Thyroid gland (tissue), 4 donors: ENCODE data around the gene NRSN1. TPM values are rescaled to one million over a fixed set of nuclear protein-coding genes. Genes with fewer than 3 reads are reported as not detected.

Source experiments
- DNase-seq, 2 donors: peaks; one replicate each; pipeline ENCODE4 v3.0.0-alpha.2; 2019
- H3K27ac ChIP-seq, 3 donors: fragments of 200-600 bp; sonication (generic); 1 replicate in 2 of 3; 2 replicates in 1 of 3; pipeline ENCODE4 v1.5.1; 2016 to 2019; ENCODE audit warnings: mild to moderate bottlenecking in 1 of 3, moderate library complexity in 1 of 3
- H3K27me3 ChIP-seq: fragments of 200-600 bp; sonication (generic); one replicate; pipeline ENCODE4 v1.5.1; 2019
- H3K36me3 ChIP-seq, 2 donors: fragments of 200-600 bp; sonication (generic); one replicate each; pipeline ENCODE4 v1.5.1; 2016 to 2019
- H3K4me1 ChIP-seq, 2 donors: fragments of 200-600 bp; sonication (generic); one replicate each; pipeline ENCODE4 v1.5.1; 2017 to 2019
- H3K4me3 ChIP-seq, 3 donors: fragments of 200-600 bp; sonication (generic); replicated peaks in 1 of 3; 1 replicate in 2 of 3; 2 replicates in 1 of 3; pipeline ENCODE4 v1.5.1; 2016; ENCODE audit warnings: mild to moderate bottlenecking in 1 of 3
- H3K9me3 ChIP-seq: fragments of 200-600 bp; sonication (generic); one replicate; pipeline ENCODE4 v1.5.1; 2017
- POLR2A ChIP-seq, 2 donors: fragments of 450-650 bp; IDR thresholded peaks; one replicate each; pipeline ENCODE4 v1.6.1; 2017; ENCODE audit warnings: antibody characterized with exemption in 2 of 2, mild to moderate bottlenecking in 2 of 2, moderate library complexity in 1 of 2
- WGBS, 2 donors: methylation state at CpG; one replicate each; pipeline ENCODE4 v1.1.5; 2017; 5-methylcytosine and 5-hydroxymethylcytosine counted together
- intact Hi-C: fragments of 100-400 bp; cut with DNase I; formaldehyde crosslinking; loops from one replicate; pipeline ENCODE4 v1.15.1; 2023
- total RNA-seq, 4 donors: library from RNA; depleted of rRNA; stranded (reverse); fragments of >200 nt; gene quantifications; one replicate each; pipeline ENCODE4 v1.2.3, GENCODE V29; 2016
- TF ChIP-seq, protein P1 (sequence below), 6 experiments: fragments of 200-600 bp in 3 of 6; fragments of 450-650 bp in 3 of 6; sonication (generic) in 3 of 6; IDR thresholded peaks; one replicate each; pipeline ENCODE4 v1.5.1; 2016 to 2019; ENCODE audit warnings: antibody characterized with exemption in 6 of 6, mild to moderate bottlenecking in 2 of 6, inconsistent platforms in 1 of 6, moderate library complexity in 1 of 6

The NRSN1 gene
- total RNA-seq, 4 donors from 2014 or later = not detected

DNA sequence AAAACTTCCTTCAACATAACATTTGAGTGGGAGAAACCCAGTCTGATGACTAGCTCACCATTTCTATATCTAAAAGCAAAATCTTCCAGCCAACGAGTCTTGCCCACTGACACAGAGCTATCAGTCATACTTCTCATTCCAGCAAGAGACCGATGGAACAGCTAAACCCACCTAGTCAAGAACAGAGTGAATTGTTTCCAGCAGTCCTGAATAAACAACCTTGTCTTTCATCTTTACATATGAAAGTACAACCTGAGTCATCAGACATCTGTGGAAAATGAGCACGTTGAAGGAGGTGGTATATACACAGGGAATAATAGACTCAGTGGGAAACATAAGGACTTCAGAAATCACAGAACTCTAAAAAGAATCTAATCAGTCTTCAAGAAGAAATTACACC lies 23.8 kb downstream of the NRSN1 start:
- H3K4me1 ChIP-seq = no peaks in the 10 kb centered on the region
- intact Hi-C loops = no loop called here
- no peak for TF ChIP-seq POLR2A (IDR thresholded peaks at IDR 0.05)
- TF ChIP-seq, protein P1, sequence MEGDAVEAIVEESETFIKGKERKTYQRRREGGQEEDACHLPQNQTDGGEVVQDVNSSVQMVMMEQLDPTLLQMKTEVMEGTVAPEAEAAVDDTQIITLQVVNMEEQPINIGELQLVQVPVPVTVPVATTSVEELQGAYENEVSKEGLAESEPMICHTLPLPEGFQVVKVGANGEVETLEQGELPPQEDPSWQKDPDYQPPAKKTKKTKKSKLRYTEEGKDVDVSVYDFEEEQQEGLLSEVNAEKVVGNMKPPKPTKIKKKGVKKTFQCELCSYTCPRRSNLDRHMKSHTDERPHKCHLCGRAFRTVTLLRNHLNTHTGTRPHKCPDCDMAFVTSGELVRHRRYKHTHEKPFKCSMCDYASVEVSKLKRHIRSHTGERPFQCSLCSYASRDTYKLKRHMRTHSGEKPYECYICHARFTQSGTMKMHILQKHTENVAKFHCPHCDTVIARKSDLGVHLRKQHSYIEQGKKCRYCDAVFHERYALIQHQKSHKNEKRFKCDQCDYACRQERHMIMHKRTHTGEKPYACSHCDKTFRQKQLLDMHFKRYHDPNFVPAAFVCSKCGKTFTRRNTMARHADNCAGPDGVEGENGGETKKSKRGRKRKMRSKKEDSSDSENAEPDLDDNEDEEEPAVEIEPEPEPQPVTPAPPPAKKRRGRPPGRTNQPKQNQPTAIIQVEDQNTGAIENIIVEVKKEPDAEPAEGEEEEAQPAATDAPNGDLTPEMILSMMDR (IDR thresholded peaks at IDR 0.05) = no peak
- no peaks in the 10 kb centered on the region for H3K27me3 ChIP-seq
- H3K27ac ChIP-seq = no peak overlapping the region
- no peaks in the 10 kb centered on the region for H3K36me3 ChIP-seq
- no peaks in the 10 kb centered on the region for H3K9me3 ChIP-seq
- no peak overlapping the region for H3K4me3 ChIP-seq
- 26 to 34% methylated on average over 3 of the region's 3 CpGs for WGBS, 2 donors
- no peak for DNase-seq

DNA sequence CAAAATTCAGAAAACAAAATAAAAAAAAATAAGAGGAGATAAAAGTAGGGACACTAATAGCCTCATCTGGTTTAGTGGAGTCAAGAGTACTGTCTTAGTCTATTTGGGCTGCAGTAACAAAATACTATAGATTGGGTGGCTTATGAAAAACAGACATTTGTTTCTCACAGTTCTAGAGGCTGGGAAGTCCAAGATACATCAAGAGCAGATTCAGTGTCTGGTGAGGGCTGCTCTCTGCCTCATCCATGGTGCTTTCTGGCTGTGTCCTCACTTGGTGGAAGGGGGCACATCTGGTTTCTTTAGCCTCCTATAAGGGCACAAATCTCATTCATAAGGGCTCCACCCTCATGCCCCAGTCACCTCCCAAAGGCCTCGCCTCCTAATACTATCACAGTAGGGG lies 26.0 kb downstream of the NRSN1 start:
- no peak overlapping the region for H3K4me3 ChIP-seq
- TF ChIP-seq, protein P1 (IDR thresholded peaks at IDR 0.05) = no peak
- TF ChIP-seq POLR2A (IDR thresholded peaks at IDR 0.05) = no peak
- 86 to 92% methylated on average over 1 of the region's 1 CpG for WGBS, 2 donors
- no peak for DNase-seq
- H3K27me3 ChIP-seq = no peaks in the 10 kb centered on the region
- H3K4me1 ChIP-seq = no peaks in the 10 kb centered on the region
- no peak overlapping the region for H3K27ac ChIP-seq
- no peaks in the 10 kb centered on the region for H3K36me3 ChIP-seq
- H3K9me3 ChIP-seq = no peaks in the 10 kb centered on the region
- intact Hi-C loops = no loop called here

DNA sequence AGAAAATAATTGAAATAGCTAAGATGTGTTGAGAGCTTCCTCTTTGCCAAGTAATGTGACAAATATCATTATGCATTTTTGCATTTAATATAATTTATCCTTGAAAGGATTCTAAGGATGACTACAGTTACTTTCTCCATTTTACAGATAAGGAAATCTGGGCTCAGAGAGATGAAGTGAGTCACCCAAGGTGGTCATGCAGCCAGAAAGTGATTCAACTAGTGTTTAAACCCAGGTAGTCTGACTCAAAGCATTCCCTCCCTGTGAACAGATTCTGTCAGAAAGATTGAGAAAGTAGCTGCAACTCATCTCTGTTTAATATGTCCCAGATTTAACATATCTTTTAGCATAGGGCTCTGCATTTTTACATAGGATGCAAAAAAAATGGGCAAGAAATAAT lies 28.1 kb downstream of the NRSN1 start:
- no peaks in the 10 kb centered on the region for H3K4me1 ChIP-seq
- no peaks in the 10 kb centered on the region for H3K27me3 ChIP-seq
- intact Hi-C loops = no loop called here
- no peaks in the 10 kb centered on the region for H3K9me3 ChIP-seq
- DNase-seq = no peak
- no peaks in the 10 kb centered on the region for H3K36me3 ChIP-seq
- no peak overlapping the region for H3K27ac ChIP-seq
- H3K4me3 ChIP-seq = no peak overlapping the region
- TF ChIP-seq, protein P1 (IDR thresholded peaks at IDR 0.05) = no peak
- TF ChIP-seq POLR2A (IDR thresholded peaks at IDR 0.05) = no peak

DNA sequence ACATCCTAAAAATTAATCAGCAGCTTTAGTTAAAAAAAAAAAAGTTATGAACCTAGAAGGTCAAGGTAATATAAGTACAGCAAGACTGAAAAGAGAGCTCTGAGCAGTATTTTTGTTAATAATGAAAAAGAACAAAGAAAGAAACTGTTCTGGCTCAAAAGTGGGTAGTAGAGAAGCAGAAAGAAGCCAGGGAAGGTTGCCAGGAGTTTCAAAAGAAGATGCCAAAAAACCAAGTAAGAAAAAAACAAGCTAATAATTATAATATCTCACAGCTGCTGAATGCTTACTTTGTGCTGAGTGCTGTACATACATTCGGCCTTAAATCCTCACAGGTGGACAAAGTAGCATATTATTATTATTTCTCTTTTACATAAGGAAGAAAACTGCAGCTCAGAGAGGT lies 31.9 kb downstream of the NRSN1 start:
- intact Hi-C loops = no loop called here
- no peaks in the 10 kb centered on the region for H3K9me3 ChIP-seq
- H3K36me3 ChIP-seq = no peaks in the 10 kb centered on the region
- TF ChIP-seq, protein P1 (IDR thresholded peaks at IDR 0.05) = no peak
- no peak for TF ChIP-seq POLR2A (IDR thresholded peaks at IDR 0.05)
- no peak for DNase-seq
- H3K27me3 ChIP-seq = no peaks in the 10 kb centered on the region
- 31 to 40% methylated on average over 1 of the region's 1 CpG for WGBS, 2 donors
- no peaks in the 10 kb centered on the region for H3K4me1 ChIP-seq
- no peak overlapping the region for H3K27ac ChIP-seq
- H3K4me3 ChIP-seq = no peak overlapping the region

DNA sequence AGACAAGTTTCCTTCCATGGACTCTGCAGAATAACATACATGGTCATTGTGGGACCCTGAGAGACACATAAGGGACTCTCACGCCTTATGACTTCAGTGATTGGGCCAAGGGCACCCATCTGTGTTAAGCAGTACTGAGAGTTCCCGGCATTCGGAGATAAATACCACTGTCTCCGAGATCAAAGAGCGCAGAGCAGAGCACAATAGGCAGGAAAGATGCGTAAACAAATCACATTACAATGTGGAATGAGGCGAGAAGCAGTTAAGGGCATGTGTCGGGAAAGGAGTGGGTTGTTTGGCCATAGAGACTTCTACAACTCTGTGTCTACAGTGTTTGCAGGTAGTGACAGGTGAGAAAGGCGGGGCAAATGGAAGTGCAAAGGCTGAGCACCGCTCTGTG lies 57.6 kb downstream of the NRSN1 start:
- no peaks in the 10 kb centered on the region for H3K36me3 ChIP-seq
- intact Hi-C loops = no loop called here
- no peaks in the 10 kb centered on the region for H3K27me3 ChIP-seq
- H3K27ac ChIP-seq = no peak overlapping the region
- no peak overlapping the region for H3K4me3 ChIP-seq
- no peaks in the 10 kb centered on the region for H3K9me3 ChIP-seq
- TF ChIP-seq, protein P1 (IDR thresholded peaks at IDR 0.05) = no peak
- TF ChIP-seq POLR2A (IDR thresholded peaks at IDR 0.05) = no peak
- H3K4me1 ChIP-seq = no peaks in the 10 kb centered on the region
- DNase-seq = no peak
- 90 to 93% methylated on average over 10 of the region's 10 CpGs for WGBS, 2 donors
